Measurements from ENCODE around the gene SUDS3. TPM values are rescaled to one million over a fixed set of nuclear protein-coding genes. Genes with fewer than 3 reads are reported as not detected.

SUDS3 gene
- total RNA-seq, 1 experiment from 2014 or later, result 62.8 TPM

GRCh38 chr12:118377021-118377883 lies 897 bp downstream of the SUDS3 start:
- ChIA-PET CTCF (interaction anchor here (0.6 to 3.2 kb wide), 7 partner anchors 21 to 1168 kb away, joined by 3 to 24 read pairs (median 5); no protein-coding TSS in a partner anchor), POLR2A (ENCODE audit: unreplicated experiment) (interaction anchor here (0.6 kb wide), 1 partner anchor 38 kb away, joined by 3 read pairs; no protein-coding TSS in a partner anchor)
- H3K9me2 ChIP-seq (replicated peaks; ENCODE audit: low read length), result no peaks in the 10 kb centered on the region
- peak overlapping the region; percentile 84 for H3K4me3 ChIP-seq (ENCODE audit: low read length)
- no peak overlapping the region for H3K27ac ChIP-seq (ENCODE audit: low read length)
- ATAC-seq, result no peak
- no peaks in the 10 kb centered on the region for H3K27me3 ChIP-seq (ENCODE audit: low read length)
- peak overlapping the region; percentile 94 for H2AFZ ChIP-seq (ENCODE audit: low read length)
- H3F3A ChIP-seq (ENCODE audit: low read length, unreplicated experiment), result no peaks in the 10 kb centered on the region
- TSS peak; percentile 38 for BruUV-seq (replicated peaks)
- peaks cover 22% of the 10 kb centered on the region for H3K36me3 ChIP-seq (ENCODE audit: low read depth, low read length)
- peaks cover 21% of the 10 kb centered on the region for H3K4me1 ChIP-seq (ENCODE audit: insufficient read depth, low read length)
- H4K20me1 ChIP-seq (ENCODE audit: low read length), result peaks cover 3% of the 10 kb centered on the region; the same call in 1 of the 2 replicates
- peaks cover 44% of the 10 kb centered on the region for H3K79me2 ChIP-seq (ENCODE audit: low read length)
- peak; percentile 25 for DNase-seq
- no peak for TF ChIP-seq CTCF (conservative IDR thresholded peaks at IDR 0.05; ENCODE audit: low read depth, low read length)
- TF ChIP-seq EZH2phosphoT487 (IDR thresholded peaks at IDR 0.05; ENCODE audit: borderline replicate concordance, low read length), result no peak
- TF ChIP-seq EZH2 (IDR thresholded peaks at IDR 0.05; ENCODE audit: low read length, unreplicated experiment), result no peak
- H3K9ac ChIP-seq (ENCODE audit: low read length), result peak overlapping the region; percentile 91
- no peaks in the 10 kb centered on the region for H3K9me3 ChIP-seq (ENCODE audit: low read length)
- intact Hi-C loops (cut with micrococcal nuclease), result loop anchor here (10.0 kb wide), 1 partner anchor 502 kb away; no protein-coding TSS in a partner anchor
- H3K4me2 ChIP-seq (ENCODE audit: low read length), result peak overlapping the region; percentile 89

GRCh38 chr12:118377884-118378470 lies 1.6 kb downstream of the SUDS3 start:
- H3K79me2 ChIP-seq (ENCODE audit: low read length), result peaks cover 42% of the 10 kb centered on the region
- CTCF ChIA-PET, result interaction anchor here (0.6 to 3.2 kb wide), 9 partner anchors 22 to 1167 kb away, joined by 3 to 24 read pairs (median 4); no protein-coding TSS in a partner anchor
- no peaks in the 10 kb centered on the region for H3K9me3 ChIP-seq (ENCODE audit: low read length)
- peaks cover 21% of the 10 kb centered on the region for H3K4me1 ChIP-seq (ENCODE audit: insufficient read depth, low read length)
- TF ChIP-seq CTCF (conservative IDR thresholded peaks at IDR 0.05; ENCODE audit: low read depth, low read length) (peak; percentile 98), EZH2 (IDR thresholded peaks at IDR 0.05; ENCODE audit: low read length, unreplicated experiment) (no peak), EZH2phosphoT487 (IDR thresholded peaks at IDR 0.05; ENCODE audit: borderline replicate concordance, low read length) (no peak)
- no peaks in the 10 kb centered on the region for H3F3A ChIP-seq (ENCODE audit: low read length, unreplicated experiment)
- DNase-seq (peak; percentile 86), ATAC-seq (peak; percentile 5)
- no TSS peak for BruUV-seq (replicated peaks)
- H3K27me3 ChIP-seq (ENCODE audit: low read length), result no peaks in the 10 kb centered on the region
- POLR2A ChIA-PET (ENCODE audit: unreplicated experiment), result interaction anchor here (0.6 kb wide), 1 partner anchor 39 kb away, joined by 3 read pairs; no protein-coding TSS in a partner anchor
- no peaks in the 10 kb centered on the region for H3K9me2 ChIP-seq (replicated peaks; ENCODE audit: low read length)
- H2AFZ ChIP-seq (ENCODE audit: low read length), result peak overlapping the region; percentile 94
- peaks cover 4% of the 10 kb centered on the region; the same call in 1 of the 2 replicates for H4K20me1 ChIP-seq (ENCODE audit: low read length)
- no peak overlapping the region for H3K27ac ChIP-seq (ENCODE audit: low read length)
- H3K4me2 ChIP-seq (ENCODE audit: low read length), result peak overlapping the region; percentile 89
- H3K4me3 ChIP-seq (ENCODE audit: low read length), result peak overlapping the region; percentile 84
- intact Hi-C loops (cut with micrococcal nuclease), result loop anchor here (10.0 kb wide), 1 partner anchor 503 kb away; no protein-coding TSS in a partner anchor
- peak overlapping the region; percentile 91 for H3K9ac ChIP-seq (ENCODE audit: low read length)
- H3K36me3 ChIP-seq (ENCODE audit: low read depth, low read length), result peaks cover 24% of the 10 kb centered on the region
